ENCODE data around the gene SERPINB2. TPM values are rescaled to one million over a fixed set of nuclear protein-coding genes. Genes with fewer than 3 reads are reported as not detected.
"Not testable (repeated sequence)": the region's sequence is repeated elsewhere in the genome, so short reads cannot be mapped to it uniquely, and the experiment has no call there.

SERPINB2 gene
- polyA plus RNA-seq, 3 donors from 2014 or later, result not detected

- Mint-ChIP-seq H3K27ac (no peak overlapping the region), H3K9me3 (peaks cover 0 to 2% (median 0%) of the 10 kb centered on the region in 6 donors), H3K4me3 (no peak overlapping the region), H3K27me3 (ENCODE audit: low read depth in 3 of 3) (peaks cover 0 to 14% (median 4%) of the 10 kb centered on the region in 3 donors), H3K4me1 (no peaks in the 10 kb centered on the region), H3K36me3 (no peaks in the 10 kb centered on the region)
- DNase-seq, result no peak
Measured at GRCh38 chr18:63928331-63928730, 40.8 kb downstream of the SERPINB2 start.

GRCh38 chr18:63929369-63929768 is 41.9 kb downstream of the SERPINB2 start:
- H3K4me1 Mint-ChIP-seq, H3K4me3 Mint-ChIP-seq, H3K27ac Mint-ChIP-seq, DNase-seq, H3K9me3 Mint-ChIP-seq, H3K36me3 Mint-ChIP-seq: not testable (repeated sequence)
- H3K27me3 Mint-ChIP-seq (ENCODE audit: low read depth in 3 of 3), result peaks cover 0 to 14% (median 4%) of the 10 kb centered on the region in 3 donors

- Mint-ChIP-seq H3K4me1 (peaks cover 0 to under 1% of the 10 kb centered on the region in 2 donors), H3K36me3 (no peaks in the 10 kb centered on the region), H3K27me3 (ENCODE audit: low read depth in 3 of 3) (peaks cover 0 to 9% (median 3%) of the 10 kb centered on the region in 3 donors), H3K27ac (no peak overlapping the region), H3K9me3 (no peaks in the 10 kb centered on the region), H3K4me3 (no peak overlapping the region)
- DNase-seq, result no peak
Measured at GRCh38 chr18:63930773-63931354, 43.4 kb downstream of the SERPINB2 start.

GRCh38 chr18:63936156-63936931 is 48.8 kb downstream of the SERPINB2 start:
- peak overlapping the region in 3 of 6 donors; percentile 21 to 54 (median 37) for H3K27ac Mint-ChIP-seq
- H3K4me1 Mint-ChIP-seq, result peaks cover 4 to 6% of the 10 kb centered on the region in 2 donors

GRCh38 chr18:63936932-63937393 is 49.5 kb downstream of the SERPINB2 start:
- Mint-ChIP-seq H3K27ac (no peak overlapping the region), H3K36me3 (no peaks in the 10 kb centered on the region), H3K9me3 (no peaks in the 10 kb centered on the region), H3K4me1 (peaks cover 4 to 6% of the 10 kb centered on the region in 2 donors), H3K27me3 (ENCODE audit: low read depth in 3 of 3) (peaks cover 0 to 6% (median 2%) of the 10 kb centered on the region in 3 donors), H3K4me3 (peak overlapping the region in 1 of 5 donors; percentile 84)
- no peak for DNase-seq

More at GRCh38 chr18:63936156-63936931, 48.8 kb downstream of the SERPINB2 start:
- no peaks in the 10 kb centered on the region for H3K9me3 Mint-ChIP-seq
- H3K4me3 Mint-ChIP-seq, result peak overlapping the region; percentile 80 to 88 (median 81)
- peak; percentile 41 to 62 (median 58) for DNase-seq
- peaks cover 0 to 6% (median 2%) of the 10 kb centered on the region in 3 donors for H3K27me3 Mint-ChIP-seq (ENCODE audit: low read depth in 3 of 3)
- H3K36me3 Mint-ChIP-seq, result no peaks in the 10 kb centered on the region

- no peaks in the 10 kb centered on the region for H3K9me3 Mint-ChIP-seq
Measured at GRCh38 chr18:63940008-63940407, 52.5 kb downstream of the SERPINB2 start.

GRCh38 chr18:63940543-63941050 is 53.1 kb downstream of the SERPINB2 start:
- H3K4me3 Mint-ChIP-seq, H3K4me1 Mint-ChIP-seq, H3K36me3 Mint-ChIP-seq, H3K27ac Mint-ChIP-seq, DNase-seq, H3K9me3 Mint-ChIP-seq: not testable (repeated sequence)
- H3K27me3 Mint-ChIP-seq (ENCODE audit: low read depth in 3 of 3), result peaks cover 2 to 16% (median 4%) of the 10 kb centered on the region in 3 donors

More at GRCh38 chr18:63940008-63940407, 52.5 kb downstream of the SERPINB2 start:
- DNase-seq, result no peak
- H3K4me3 Mint-ChIP-seq, result no peak overlapping the region
- H3K4me1 Mint-ChIP-seq, result peaks cover 4 to 6% of the 10 kb centered on the region in 2 donors
- no peak overlapping the region for H3K27ac Mint-ChIP-seq
- H3K36me3 Mint-ChIP-seq, result peaks cover 0 to 6% (median 0%) of the 10 kb centered on the region in 3 donors
- peaks cover 2 to 16% (median 6%) of the 10 kb centered on the region in 3 donors for H3K27me3 Mint-ChIP-seq (ENCODE audit: low read depth in 3 of 3)

- H3K4me1 Mint-ChIP-seq, result peaks cover 0 to 3% of the 10 kb centered on the region in 2 donors
- H3K36me3 Mint-ChIP-seq, result peaks cover 0 to 6% (median 0%) of the 10 kb centered on the region in 3 donors
- H3K27me3 Mint-ChIP-seq (ENCODE audit: low read depth in 3 of 3), result peaks cover 3 to 31% (median 11%) of the 10 kb centered on the region in 3 donors
- H3K4me3 Mint-ChIP-seq, result no peak overlapping the region
- H3K9me3 Mint-ChIP-seq, result no peaks in the 10 kb centered on the region
- no peak overlapping the region for H3K27ac Mint-ChIP-seq
- DNase-seq, result no peak
Measured at GRCh38 chr18:63947051-63947790, 59.7 kb downstream of the SERPINB2 start.

- Mint-ChIP-seq H3K27ac (no peak within 1 kb of the TSS), H3K27me3 (ENCODE audit: low read depth in 3 of 3) (peaks cover 2 to 22% (median 10%) of the 10 kb centered on the region in 3 donors), H3K4me1 (peaks cover 0 to 3% of the 10 kb centered on the region in 2 donors), H3K9me3 (no peaks in the 10 kb centered on the region), H3K36me3 (peaks cover 0 to under 1% (median 0%) of the 10 kb centered on the region in 3 donors), H3K4me3 (peak within 1 kb of the TSS in 2 of 5 donors; percentile 11 to 73)
- peak in 2 of 3 donors; percentile 14 to 19 for DNase-seq
Measured at GRCh38 chr18:63949068-63949737, 61.7 kb downstream of the SERPINB2 start, which contains the start of gene HMSD. HMSD (plus strand) TSS chr18:63949301; CDS start chr18:63953456, 4,155 bp downstream.

- Mint-ChIP-seq H3K27me3 (ENCODE audit: low read depth in 3 of 3) (peaks cover 2 to 18% (median 8%) of the 10 kb centered on the region in 3 donors), H3K36me3 (no peaks in the 10 kb centered on the region), H3K27ac (no peak overlapping the region), H3K4me3 (no peak overlapping the region), H3K9me3 (no peaks in the 10 kb centered on the region), H3K4me1 (peaks cover 0 to 3% of the 10 kb centered on the region in 2 donors)
- no peak for DNase-seq
Measured at GRCh38 chr18:63951302-63951705, 63.8 kb downstream of the SERPINB2 start.

All from immature natural killer cell (primary cell).